Body of pancreas (tissue), 4 donors: ENCODE measurements around the gene PLEKHG2.

Experiments used
- CTCF ChIP-seq, 7 experiments: fragments of 450-650 bp in 4 of 7; fragments of 200-600 bp in 3 of 7; sonication (generic) in 3 of 7; IDR thresholded peaks; one replicate each; pipeline ENCODE4 v1.5.1; 2016 to 2019; ENCODE audit warnings: antibody characterized with exemption in 7 of 7
- POLR2A ChIP-seq, 3 donors: fragments of 450-650 bp; IDR thresholded peaks; one replicate each; pipeline ENCODE4 v1.6.1; 2016; ENCODE audit warnings: antibody characterized with exemption in 3 of 3, mild to moderate bottlenecking in 2 of 3

- TF ChIP-seq CTCF (IDR thresholded peaks at IDR 0.05) (no peak), POLR2A (IDR thresholded peaks at IDR 0.05) (no peak)
These were observed 32.5 kb upstream of the PLEKHG2 start for GRCh38 chr19:39379865-39380396.
